ENCODE results near the gene TJAP1.

GRCh38 chr6:43515808-43516207 lies 38.4 kb downstream of the TJAP1 start:
- no peak for TF ChIP-seq ZFX (IDR thresholded peaks at IDR 0.05)
- no peak for TF ChIP-seq CTCF (conservative IDR thresholded peaks at IDR 0.05)

All from C4-2B (cell line).